Trophoblast cell (in vitro differentiated cells and primary cell): ENCODE measurements around the gene ITPKB.

ENCODE experiments used
- DNase-seq, 2 donors: peaks; one replicate each; pipeline ENCODE4 v3.0.0-alpha.2; 2016
- H2AFZ ChIP-seq: 2 replicates; pipeline ENCODE4 v1.6.1; 2013; ENCODE audit warnings: low read length, moderate library complexity, mild to moderate bottlenecking; ENCODE audit not compliant: insufficient read depth, poor library complexity
- H2AK5ac ChIP-seq: 2 replicates; pipeline ENCODE4 v1.6.1; 2013; ENCODE audit warnings: mild to moderate bottlenecking, low read length
- H2BK120ac ChIP-seq: 2 replicates; pipeline ENCODE4 v1.6.1; 2013; ENCODE audit warnings: low read length, mild to moderate bottlenecking, moderate library complexity; ENCODE audit not compliant: insufficient read depth, poor library complexity
- H2BK12ac ChIP-seq: 2 replicates; pipeline ENCODE4 v1.6.1; 2013; ENCODE audit warnings: mild to moderate bottlenecking, low read length, moderate library complexity
- H2BK5ac ChIP-seq: 2 replicates; pipeline ENCODE4 v1.6.1; 2013; ENCODE audit warnings: low read length, low read depth, moderate library complexity, mild to moderate bottlenecking; ENCODE audit not compliant: poor library complexity
- H3K14ac ChIP-seq: 2 replicates; pipeline ENCODE4 v1.6.1; 2013; ENCODE audit warnings: mild to moderate bottlenecking, low read length
- H3K18ac ChIP-seq: 2 replicates; pipeline ENCODE4 v1.6.1; 2013; ENCODE audit warnings: mild to moderate bottlenecking, low read length
- H3K23ac ChIP-seq: 2 replicates; pipeline ENCODE4 v1.6.1; 2013; ENCODE audit warnings: low read length
- H3K27ac ChIP-seq: 2 replicates; pipeline ENCODE4 v1.5.1; 2013; ENCODE audit warnings: low read depth, mild to moderate bottlenecking, inconsistent platforms, low read length, moderate library complexity
- H3K27me3 ChIP-seq: 2 replicates; pipeline ENCODE4 v1.6.1; 2013; ENCODE audit warnings: inconsistent platforms, mild to moderate bottlenecking, low read length, moderate library complexity; ENCODE audit not compliant: insufficient read depth
- H3K36me3 ChIP-seq, 2 experiments: 1 replicate in 1 of 2; 2 replicates in 1 of 2; pipeline ENCODE4 v1.6.1; 2013; ENCODE audit warnings: low read length in 2 of 2, mild to moderate bottlenecking in 2 of 2, moderate library complexity in 1 of 2; ENCODE audit not compliant: insufficient read depth in 2 of 2, control insufficient read depth in 1 of 2
- H3K4ac ChIP-seq: 2 replicates; pipeline ENCODE4 v1.6.1; 2013; ENCODE audit warnings: low read depth, mild to moderate bottlenecking, low read length, moderate library complexity
- H3K4me1 ChIP-seq, 2 experiments: 1 replicate in 1 of 2; 2 replicates in 1 of 2; pipeline ENCODE4 v1.6.1; 2013; ENCODE audit warnings: low read length in 2 of 2, mild to moderate bottlenecking in 2 of 2, moderate library complexity in 1 of 2; ENCODE audit not compliant: insufficient read depth in 2 of 2, control insufficient read depth in 1 of 2
- H3K4me2 ChIP-seq: 2 replicates; pipeline ENCODE4 v1.6.1; 2013; ENCODE audit warnings: inconsistent platforms, mild to moderate bottlenecking, low read length, moderate library complexity
- H3K4me3 ChIP-seq: 2 replicates; pipeline ENCODE4 v1.5.1; 2013; ENCODE audit warnings: mild to moderate bottlenecking, low read depth, low read length, inconsistent platforms
- H3K79me1 ChIP-seq: one replicate; pipeline ENCODE4 v1.6.1; 2013; ENCODE audit warnings: low read length
- H3K79me2 ChIP-seq: 2 replicates; pipeline ENCODE4 v1.6.1; 2013; ENCODE audit warnings: low read length, mild to moderate bottlenecking; ENCODE audit not compliant: control insufficient read depth, insufficient read depth, poor library complexity
- H3K9ac ChIP-seq: 2 replicates; pipeline ENCODE4 v1.6.1; 2013; ENCODE audit warnings: mild to moderate bottlenecking, low read length
- H3K9me3 ChIP-seq: 2 replicates; pipeline ENCODE4 v1.6.1; 2013; ENCODE audit warnings: low read depth, mild to moderate bottlenecking, control low read depth, inconsistent platforms, low read length; ENCODE audit not compliant: insufficient read depth
- H4K12ac ChIP-seq: 2 replicates; pipeline ENCODE4 v1.6.1; 2013; ENCODE audit warnings: low read depth, mild to moderate bottlenecking, low read length, moderate library complexity
- H4K8ac ChIP-seq: 2 replicates; pipeline ENCODE4 v1.6.1; 2013; ENCODE audit warnings: low read depth, mild to moderate bottlenecking, low read length, moderate library complexity
- H4K91ac ChIP-seq: one replicate; pipeline ENCODE4 v1.6.1; 2013; ENCODE audit warnings: low read depth, mild to moderate bottlenecking, low read length, moderate library complexity
- WGBS: extraction: QIAGEN DNeasy Blood & Tissue Kit; methylation state at CpG from one replicate; pipeline ENCODE4 v1.1.7; 2013; ENCODE audit warnings: missing lambda C conversion rate; ENCODE audit not compliant: insufficient read length, insufficient coverage; ENCODE audit errors: extremely low coverage; 5-methylcytosine and 5-hydroxymethylcytosine counted together

Gene ITPKB

DNA sequence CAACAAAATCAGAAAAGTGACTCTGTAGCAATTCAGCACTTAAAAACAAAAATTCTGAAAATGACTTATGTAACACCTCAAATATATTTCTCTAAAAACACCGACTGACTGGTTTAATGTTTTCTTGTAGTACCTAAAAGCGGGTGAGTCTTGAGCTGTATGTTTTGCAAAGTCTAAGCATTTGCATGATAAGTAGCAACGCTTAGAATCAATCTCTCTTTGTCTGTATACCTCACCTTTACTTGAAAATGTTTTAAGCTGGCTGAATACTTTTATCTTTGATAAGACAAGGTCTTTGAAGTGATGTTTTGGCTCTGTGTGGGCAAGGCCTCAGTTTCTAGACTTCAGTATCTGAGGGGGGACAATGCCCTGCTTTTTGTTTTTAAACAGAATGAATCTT is 8.2 kb downstream of the ITPKB start:
- Histone ChIP-seq H3K79me2 (no peaks in the 10 kb centered on the region), H4K91ac (no peak overlapping the region), H3K4ac (no peak overlapping the region), H3K9me3 (peaks cover 1% of the 10 kb centered on the region), H2BK5ac (no peak overlapping the region), H3K9ac (no peak overlapping the region), H3K4me3 (no peak overlapping the region), H3K36me3 (peaks cover 6 to 15% of the 10 kb centered on the region in 2 experiments), H3K4me1 (peaks cover 4 to 8% of the 10 kb centered on the region in 2 experiments), H3K27me3 (no peaks in the 10 kb centered on the region), H2BK12ac (no peak overlapping the region), H3K23ac (no peak overlapping the region), H3K4me2 (no peak overlapping the region), H2BK120ac (no peak overlapping the region), H3K27ac (no peak overlapping the region), H3K14ac (no peak overlapping the region), H3K18ac (no peak overlapping the region), H2AFZ (no peak overlapping the region), H4K8ac (no peak overlapping the region), H4K12ac (no peak overlapping the region), H3K79me1 (no peaks in the 10 kb centered on the region), H2AK5ac (no peak overlapping the region)
- no peak for DNase-seq
- WGBS: no CpG with 5 or more reads among the region's 3 CpGs

DNA sequence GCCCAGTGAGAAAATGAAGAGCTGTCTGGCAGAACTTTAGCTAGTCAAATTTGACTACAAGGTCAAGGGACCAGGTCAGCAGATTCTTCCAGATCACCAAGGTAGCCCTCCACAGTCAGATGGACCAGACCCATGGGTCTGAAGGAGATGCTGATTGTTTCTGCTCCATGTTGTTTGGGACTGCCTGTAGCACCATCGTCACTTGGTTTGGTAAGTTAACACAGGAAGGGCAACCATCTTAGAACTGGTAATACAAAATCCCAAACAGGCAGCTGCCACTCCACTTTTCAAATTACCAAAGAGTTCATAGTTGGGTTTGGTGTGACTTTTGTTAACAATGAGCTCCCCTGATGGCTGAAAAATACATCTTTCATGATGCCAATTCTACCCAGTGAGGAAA is 9.0 kb downstream of the ITPKB start:
- no peaks in the 10 kb centered on the region for H3K79me2 ChIP-seq
- no peak overlapping the region for H2BK120ac ChIP-seq
- H3K4me2 ChIP-seq: no peak overlapping the region
- H2BK5ac ChIP-seq: no peak overlapping the region
- no peak overlapping the region for H4K8ac ChIP-seq
- no CpG with 5 or more reads among the region's 1 CpG for WGBS
- no peak overlapping the region for H3K27ac ChIP-seq
- no peak overlapping the region for H3K9ac ChIP-seq
- no peak overlapping the region for H4K12ac ChIP-seq
- H2AFZ ChIP-seq: no peak overlapping the region
- H2BK12ac ChIP-seq: no peak overlapping the region
- H3K23ac ChIP-seq: no peak overlapping the region
- H3K4ac ChIP-seq: no peak overlapping the region
- H3K18ac ChIP-seq: no peak overlapping the region
- H3K9me3 ChIP-seq: peaks cover 3% of the 10 kb centered on the region
- H3K27me3 ChIP-seq: no peaks in the 10 kb centered on the region
- no peak overlapping the region for H4K91ac ChIP-seq
- no peak overlapping the region for H3K4me3 ChIP-seq
- H2AK5ac ChIP-seq: no peak overlapping the region
- H3K14ac ChIP-seq: no peak overlapping the region
- H3K36me3 ChIP-seq: peaks cover 2 to 9% of the 10 kb centered on the region in 2 experiments
- H3K4me1 ChIP-seq: peaks cover 6 to 8% of the 10 kb centered on the region in 2 experiments
- DNase-seq: no peak
- no peaks in the 10 kb centered on the region for H3K79me1 ChIP-seq

DNA sequence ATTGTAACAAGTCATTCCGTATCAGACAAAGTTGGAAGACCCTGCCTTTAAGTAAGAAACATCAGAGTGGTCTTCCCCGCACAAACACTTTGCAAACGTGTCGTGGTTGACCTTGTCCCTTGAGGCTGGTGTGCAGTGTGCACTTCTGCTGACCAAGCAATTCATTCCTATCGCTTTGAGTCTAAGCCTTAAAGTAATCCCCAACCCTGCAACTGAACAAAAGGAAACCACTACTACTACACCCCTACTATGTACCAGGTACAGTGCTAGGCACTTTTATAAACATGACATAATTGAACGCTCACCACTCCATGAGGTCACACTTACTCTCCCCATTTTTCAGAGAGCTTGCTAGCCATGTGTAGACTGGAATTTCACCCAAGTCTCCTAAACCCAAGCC is 10.6 kb downstream of the ITPKB start:
- H2BK120ac ChIP-seq: no peak overlapping the region
- peaks cover 3% of the 10 kb centered on the region for H3K9me3 ChIP-seq
- H3K4ac ChIP-seq: no peak overlapping the region
- no peak overlapping the region for H3K27ac ChIP-seq
- no peak overlapping the region for H4K8ac ChIP-seq
- no peak overlapping the region for H2BK5ac ChIP-seq
- DNase-seq: no peak
- no peak overlapping the region for H3K4me2 ChIP-seq
- H3K14ac ChIP-seq: no peak overlapping the region
- H3K4me1 ChIP-seq: peaks cover 20 to 23% of the 10 kb centered on the region in 2 experiments
- no peak overlapping the region for H3K4me3 ChIP-seq
- H3K18ac ChIP-seq: no peak overlapping the region
- H2BK12ac ChIP-seq: no peak overlapping the region
- H4K12ac ChIP-seq: no peak overlapping the region
- H4K91ac ChIP-seq: no peak overlapping the region
- H2AFZ ChIP-seq: no peak overlapping the region
- peaks cover 0 to 5% of the 10 kb centered on the region in 2 experiments for H3K36me3 ChIP-seq
- peaks cover 3% of the 10 kb centered on the region for H3K79me1 ChIP-seq
- no peak overlapping the region for H3K9ac ChIP-seq
- H3K23ac ChIP-seq: peak overlapping the region; percentile 37
- no CpG with 5 or more reads among the region's 6 CpGs for WGBS
- no peaks in the 10 kb centered on the region for H3K27me3 ChIP-seq
- H3K79me2 ChIP-seq: no peaks in the 10 kb centered on the region
- no peak overlapping the region for H2AK5ac ChIP-seq

DNA sequence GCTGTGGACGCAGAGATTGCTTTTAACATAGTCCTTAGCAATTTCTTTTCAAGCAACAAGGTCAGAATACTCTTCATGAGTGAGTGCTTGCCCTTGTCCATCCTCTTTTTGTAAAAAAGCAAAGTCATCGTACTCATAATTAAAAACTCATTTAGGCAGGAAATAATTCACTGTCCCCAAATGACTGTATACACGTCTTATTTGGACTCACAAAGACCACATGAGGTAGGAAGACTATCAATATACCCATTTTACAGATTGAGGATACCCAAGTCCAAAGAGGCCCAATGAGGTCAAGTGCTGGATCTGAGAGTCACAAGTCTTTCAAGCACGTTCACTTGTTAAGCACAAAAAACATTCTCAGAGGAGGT is 13.2 kb downstream of the ITPKB start:
- Histone ChIP-seq H3K14ac (no peak overlapping the region), H2AFZ (no peak overlapping the region), H3K4ac (no peak overlapping the region), H3K4me1 (peaks cover 25 to 27% of the 10 kb centered on the region in 2 experiments), H2BK120ac (no peak overlapping the region), H3K79me1 (peaks cover 3% of the 10 kb centered on the region), H4K91ac (no peak overlapping the region), H3K36me3 (peaks cover 0 to 2% of the 10 kb centered on the region in 2 experiments), H3K9ac (no peak overlapping the region), H3K18ac (no peak overlapping the region), H2BK12ac (no peak overlapping the region), H3K23ac (no peak overlapping the region), H4K12ac (no peak overlapping the region), H3K4me3 (no peak overlapping the region), H2BK5ac (no peak overlapping the region), H3K79me2 (no peaks in the 10 kb centered on the region), H3K4me2 (no peak overlapping the region), H3K9me3 (peaks cover 2% of the 10 kb centered on the region), H3K27ac (no peak overlapping the region), H2AK5ac (no peak overlapping the region), H4K8ac (no peak overlapping the region), H3K27me3 (no peaks in the 10 kb centered on the region)
- no peak for DNase-seq
- whole genome bisulfite sequencing: no CpG with 5 or more reads among the region's 4 CpGs
